SK-N-SH treated with all-trans-retinoic acid at 6 μM for 48 hours (cell line): Measurements from ENCODE around the gene SEBOX.

Experiments used
- ATAC-seq: fragments of 200-7000 bp; cut with Tn5 transposase; 3 replicates; pipeline ENCODE4 v1.9.1; 2020; ENCODE audit warnings: mild to moderate bottlenecking, moderate library complexity
- ARNTL ChIP-seq: fragments of 450-650 bp; formaldehyde crosslinking; IDR thresholded peaks from 2 replicates; pipeline ENCODE4 v1.5.0; 2020; ENCODE audit warnings: low read depth, mild to moderate bottlenecking, moderate library complexity, borderline replicate concordance
- BACH2 ChIP-seq: fragments of 250-450 bp; sonication (Bioruptor Pico); IDR thresholded peaks from 2 replicates; pipeline ENCODE4 v1.9.0; 2021; ENCODE audit warnings: mild to moderate bottlenecking, borderline replicate concordance
- CSDC2 ChIP-seq: fragments of 250-450 bp; sonication (Bioruptor Pico); IDR thresholded peaks from 2 replicates; pipeline ENCODE4 v1.5.0; 2020; ENCODE audit warnings: mild to moderate bottlenecking, moderate library complexity
- CSRNP3 ChIP-seq: fragments of 250-450 bp; sonication (Bioruptor Pico); IDR thresholded peaks from 2 replicates; pipeline ENCODE4 v1.5.1; 2021; ENCODE audit warnings: mild to moderate bottlenecking, moderate library complexity
- ESRRG ChIP-seq: fragments of 250-450 bp; sonication (Bioruptor Pico); IDR thresholded peaks from 2 replicates; pipeline ENCODE4 v1.6.1; 2021; ENCODE audit warnings: mild to moderate bottlenecking
- GLIS3 ChIP-seq: fragments of 250-450 bp; sonication (Bioruptor Pico); IDR thresholded peaks from 2 replicates; pipeline ENCODE4 v1.5.0; 2020; ENCODE audit warnings: mild to moderate bottlenecking, moderate library complexity
- ISL1 ChIP-seq: fragments of 250-450 bp; sonication (Bioruptor Pico); IDR thresholded peaks from 2 replicates; pipeline ENCODE4 v2.1.2; 2022; ENCODE audit warnings: mild to moderate bottlenecking, moderate library complexity
- OSR1 ChIP-seq: fragments of 250-450 bp; sonication (Bioruptor Pico); IDR thresholded peaks from 2 replicates; pipeline ENCODE4 v1.8.0; 2022; ENCODE audit warnings: moderate library complexity, mild to moderate bottlenecking, inconsistent platforms
- PPARA ChIP-seq: fragments of 250-450 bp; sonication (Bioruptor Pico); IDR thresholded peaks from 2 replicates; pipeline ENCODE4 v1.5.0; 2020; ENCODE audit warnings: mild to moderate bottlenecking, borderline replicate concordance
- RARB ChIP-seq: fragments of 250-450 bp; sonication (Bioruptor Pico); IDR thresholded peaks from 2 replicates; pipeline ENCODE4 v1.8.0; 2021; ENCODE audit warnings: mild to moderate bottlenecking, moderate library complexity
- SNAI2 ChIP-seq: fragments of 250-450 bp; sonication (Bioruptor Pico); IDR thresholded peaks from 2 replicates; pipeline ENCODE4 v1.5.0; 2020; ENCODE audit warnings: mild to moderate bottlenecking, moderate library complexity
- TCF4 ChIP-seq: fragments of 250-450 bp; sonication (Bioruptor Pico); IDR thresholded peaks from 2 replicates; pipeline ENCODE4 v1.8.0; 2021; ENCODE audit warnings: mild to moderate bottlenecking, moderate library complexity, borderline replicate concordance
- TSHZ2 ChIP-seq: fragments of 250-450 bp; sonication (Bioruptor Pico); IDR thresholded peaks from 2 replicates; pipeline ENCODE4 v1.5.0; 2020; ENCODE audit warnings: mild to moderate bottlenecking, moderate library complexity
- ZC3H10 ChIP-seq: fragments of 250-450 bp; sonication (Bioruptor Pico); IDR thresholded peaks from 2 replicates; pipeline ENCODE4 v1.5.1; 2021; ENCODE audit warnings: mild to moderate bottlenecking, moderate library complexity
- ZFP3 ChIP-seq: fragments of 250-450 bp; sonication (Bioruptor Pico); IDR thresholded peaks from 2 replicates; pipeline ENCODE4 v1.5.0; 2020; ENCODE audit warnings: mild to moderate bottlenecking, moderate library complexity
- ZFP30 ChIP-seq: fragments of 450-650 bp; formaldehyde crosslinking; IDR thresholded peaks from 2 replicates; pipeline ENCODE4 v1.5.0; 2022; ENCODE audit warnings: mild to moderate bottlenecking, moderate library complexity
- ZNF565 ChIP-seq: fragments of 450-650 bp; formaldehyde crosslinking; conservative IDR thresholded peaks from 2 replicates; pipeline ENCODE4 v1.5.0; 2020; ENCODE audit warnings: low read depth, mild to moderate bottlenecking, moderate library complexity
- ZNF70 ChIP-seq: fragments of 450-650 bp; formaldehyde crosslinking; IDR thresholded peaks from 2 replicates; pipeline ENCODE4 v1.5.0; 2020; ENCODE audit warnings: mild to moderate bottlenecking, moderate library complexity
- ZNF8 ChIP-seq: fragments of 450-650 bp; formaldehyde crosslinking; IDR thresholded peaks from 2 replicates; pipeline ENCODE4 v1.5.0; 2020; ENCODE audit warnings: mild to moderate bottlenecking, moderate library complexity

The SEBOX gene

DNA sequence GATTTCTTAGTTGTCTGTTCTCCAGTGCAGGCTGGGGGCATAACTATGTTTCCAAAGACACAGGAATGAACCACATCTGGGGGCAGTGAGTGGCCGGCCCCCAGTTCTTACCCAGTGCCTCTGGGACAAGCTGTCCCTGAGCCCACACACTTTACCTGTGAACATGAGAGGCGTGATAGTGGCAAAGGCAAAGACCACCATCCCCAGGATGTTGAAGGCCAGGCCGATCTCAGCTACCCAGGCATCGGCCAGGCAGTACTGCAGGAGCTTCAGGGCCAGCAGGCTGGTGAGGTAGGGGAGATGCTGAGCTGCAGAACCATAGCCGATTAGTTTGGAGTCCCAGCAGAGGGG lies 39.4 kb upstream of the SEBOX start:
- TF ChIP-seq TSHZ2 (no peak), ZNF8 (CRISPR knock-in tag) (no peak), BACH2 (no peak), ZNF70 (CRISPR knock-in tag) (no peak), ISL1 (no peak), ARNTL (CRISPR knock-in tag) (no peak), ESRRG (CRISPR knock-in tag) (no peak), CSDC2 (CRISPR knock-in tag) (no peak), ZFP30 (CRISPR knock-in tag) (no peak), GLIS3 (CRISPR knock-in tag) (no peak), ZNF565 (no peak), ZFP3 (CRISPR knock-in tag) (no peak), RARB (no peak), SNAI2 (CRISPR knock-in tag) (no peak)
- ATAC-seq = no peak

GRCh38 chr17:28404007-28404406 lies 39.0 kb upstream of the SEBOX start:
- TF ChIP-seq TSHZ2 (no peak), ISL1 (no peak), ZFP3 (CRISPR knock-in tag) (no peak), ZFP30 (CRISPR knock-in tag) (no peak), ZC3H10 (no peak), TCF4 (CRISPR knock-in tag) (no peak), PPARA (no peak)
- TF ChIP-seq, all 23 proteins: peak for 0
- ATAC-seq = no peak

DNA sequence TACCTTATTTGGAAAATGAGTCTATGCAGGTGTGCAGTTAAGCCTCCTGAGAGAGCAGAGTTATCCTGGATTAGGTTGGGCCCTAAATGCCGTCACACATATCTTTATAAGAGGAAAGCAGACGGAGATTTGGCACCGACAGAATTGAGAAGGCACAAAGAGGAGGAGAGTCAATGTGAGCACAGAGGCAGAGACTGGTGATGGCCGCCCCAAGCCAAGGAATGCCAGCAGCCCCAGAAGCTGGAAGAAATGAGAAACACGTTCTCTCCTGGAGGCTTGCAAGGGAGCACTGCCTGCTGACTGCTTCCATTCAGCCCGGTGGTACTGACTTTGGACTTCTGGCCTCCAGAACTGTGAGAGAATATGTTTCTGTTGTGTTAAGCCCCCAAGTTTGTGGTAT lies 37.8 kb upstream of the SEBOX start:
- TF ChIP-seq CSRNP3 (CRISPR knock-in tag) (no peak), GLIS3 (CRISPR knock-in tag) (no peak), TCF4 (CRISPR knock-in tag) (no peak), TSHZ2 (no peak), ZNF8 (CRISPR knock-in tag) (no peak), BACH2 (no peak)
- no peak for ATAC-seq

GRCh38 chr17:28402224-28402630 lies 37.2 kb upstream of the SEBOX start:
- TF ChIP-seq ZC3H10 (no peak), RARB (no peak), ESRRG (CRISPR knock-in tag) (no peak), ZNF70 (CRISPR knock-in tag) (no peak), OSR1 (no peak), TSHZ2 (no peak), ZNF565 (no peak), CSRNP3 (CRISPR knock-in tag) (no peak), ZNF8 (CRISPR knock-in tag) (no peak), ARNTL (CRISPR knock-in tag) (no peak)
- ATAC-seq = no peak
